AML-193 (cell line): ENCODE data around the gene SLMAP.

Source experiments
- DNase-seq, 2 experiments: peaks; one replicate each; lab custom pipeline; 2025; lab: John Stamatoyannopoulos, UW

SLMAP gene

DNA sequence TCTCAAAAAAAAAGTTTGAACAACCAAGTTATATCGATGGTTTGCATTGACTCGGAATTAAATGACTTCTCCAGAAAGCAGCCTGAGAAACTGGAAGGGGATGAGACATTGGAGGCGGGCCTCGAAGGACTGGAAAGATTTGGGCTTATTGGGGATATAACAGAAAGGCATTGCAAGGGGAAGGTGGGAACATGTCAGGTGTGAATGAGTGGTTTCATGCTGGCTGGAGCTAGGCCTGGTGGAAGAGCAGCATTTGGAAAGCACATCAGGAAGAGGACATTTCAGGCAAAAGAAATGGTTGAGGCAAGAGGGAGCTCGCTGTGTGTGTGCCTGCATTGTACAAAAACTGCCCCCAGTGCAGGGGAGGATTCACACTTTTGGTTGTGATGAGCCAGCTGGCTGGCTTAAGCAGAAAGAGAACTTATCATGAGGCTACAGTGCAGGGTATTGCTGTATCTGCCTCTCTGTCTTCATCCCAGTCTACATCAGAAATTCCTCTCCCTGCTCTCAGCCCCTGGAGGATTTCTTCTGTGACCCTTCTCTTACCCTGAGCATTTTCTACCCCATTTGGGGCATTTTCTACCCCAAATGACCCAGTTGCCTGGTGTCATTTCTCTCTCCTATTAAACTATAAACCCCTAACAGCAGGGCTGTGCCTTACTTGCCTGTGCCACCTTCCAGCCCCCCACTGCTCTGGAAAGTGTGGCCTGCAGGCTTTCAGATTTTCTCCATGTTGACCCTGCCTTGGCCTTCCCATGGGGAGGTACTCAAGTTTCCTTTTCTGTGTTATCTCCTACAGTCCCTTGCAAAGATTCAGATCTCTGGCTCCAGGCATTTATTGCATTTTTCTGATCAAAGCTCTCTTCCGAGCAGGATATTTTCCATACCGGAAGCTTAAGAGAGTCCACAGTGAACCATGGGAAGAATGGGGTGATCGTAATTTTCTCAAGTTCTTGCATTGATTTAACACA is 187.7 kb downstream of the SLMAP start:
- no peak for DNase-seq

GRCh38 chr3:57946970-57947381 is 190.9 kb downstream of the SLMAP start:
- no peak for DNase-seq

- DNase-seq = no peak
Measured at GRCh38 chr3:57948080-57948671, 192.1 kb downstream of the SLMAP start.

DNA sequence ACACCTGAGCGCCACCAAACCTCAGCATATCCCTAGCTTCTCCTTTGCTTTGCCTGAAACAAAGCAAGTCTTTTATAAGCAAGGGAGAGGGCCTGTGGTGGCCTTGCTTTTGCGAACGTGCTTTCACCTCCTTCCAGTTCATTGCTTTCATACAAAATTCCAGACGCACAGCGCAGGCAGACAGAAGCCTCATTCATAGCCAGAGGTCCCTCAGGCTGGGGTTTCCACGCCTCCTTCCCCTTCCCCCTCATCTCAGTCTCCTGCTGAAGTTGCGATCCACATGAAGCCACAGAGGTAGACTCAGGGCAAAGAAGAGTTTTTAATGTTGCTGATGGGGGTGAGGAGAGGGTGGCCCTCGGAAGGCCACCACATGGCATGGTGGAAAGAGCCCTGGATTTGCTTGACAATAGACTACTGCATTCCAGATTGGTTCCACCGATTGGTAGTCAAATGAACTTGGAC is 192.7 kb downstream of the SLMAP start:
- DNase-seq = no peak

- no peak for DNase-seq
Measured at GRCh38 chr3:57949344-57949743, 193.2 kb downstream of the SLMAP start.

DNA sequence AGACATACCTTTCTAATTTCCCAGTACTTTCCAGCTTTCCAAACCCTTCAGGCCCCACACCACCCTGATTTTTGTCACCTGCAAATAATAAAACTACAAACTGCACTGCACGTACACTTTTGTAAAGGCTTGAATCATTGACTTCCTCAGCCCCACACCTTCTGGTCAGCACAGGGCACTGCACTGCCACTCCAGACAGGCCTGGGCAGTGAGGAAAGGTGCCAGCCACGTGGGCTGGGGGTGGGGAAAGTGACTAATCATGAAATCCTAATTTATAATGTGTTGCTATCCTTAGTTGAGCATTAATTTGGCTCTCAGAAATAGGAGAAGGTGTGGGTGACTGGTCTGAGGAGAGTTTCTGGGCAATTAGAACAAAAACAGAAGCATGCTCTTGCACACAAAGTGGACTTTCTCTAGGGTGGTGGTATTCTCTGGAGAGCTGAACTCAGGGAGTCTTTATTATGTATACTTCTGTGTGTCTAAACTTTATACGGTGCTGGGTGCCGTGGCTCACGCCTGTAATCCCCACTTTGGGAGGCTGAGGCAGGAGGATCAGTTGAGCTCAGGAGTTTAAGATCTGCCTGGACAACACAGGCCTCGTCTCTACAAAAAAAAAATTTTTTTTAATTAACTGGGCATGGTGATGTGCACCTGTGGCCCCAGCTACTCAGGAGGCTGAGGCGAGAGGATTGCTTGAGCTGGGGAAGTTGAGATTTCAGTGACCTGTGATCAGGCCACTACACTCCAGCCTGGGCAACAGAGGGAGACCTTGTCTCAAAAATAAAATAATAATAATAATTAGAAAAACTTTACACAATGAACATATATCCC is 193.9 kb downstream of the SLMAP start:
- peak; percentile 9 to 14 for DNase-seq

- DNase-seq = peak; percentile 63 to 66
Measured at GRCh38 chr3:57951066-57951882, 195.2 kb downstream of the SLMAP start.

GRCh38 chr3:57952208-57952631 is 196.1 kb downstream of the SLMAP start:
- no peak for DNase-seq

DNA sequence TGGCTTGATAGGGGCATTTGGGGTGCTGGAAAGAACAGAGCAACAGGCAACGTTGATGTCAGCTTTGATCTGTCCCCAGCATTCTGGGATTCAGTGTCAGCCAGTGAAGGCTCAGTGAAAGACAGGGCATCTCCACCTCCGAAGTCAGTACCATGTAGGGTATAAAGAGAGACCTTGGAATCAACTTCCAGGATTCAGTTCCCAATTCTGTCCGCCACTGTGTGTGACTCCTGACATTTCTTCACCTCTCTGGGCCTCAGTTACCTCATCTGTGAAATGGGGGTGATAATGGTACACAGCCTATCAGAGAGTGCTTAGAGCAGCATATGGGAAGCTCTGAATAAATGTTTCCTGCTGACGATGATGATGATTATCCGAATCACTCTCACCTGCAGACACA is 196.5 kb downstream of the SLMAP start:
- no peak for DNase-seq

DNA sequence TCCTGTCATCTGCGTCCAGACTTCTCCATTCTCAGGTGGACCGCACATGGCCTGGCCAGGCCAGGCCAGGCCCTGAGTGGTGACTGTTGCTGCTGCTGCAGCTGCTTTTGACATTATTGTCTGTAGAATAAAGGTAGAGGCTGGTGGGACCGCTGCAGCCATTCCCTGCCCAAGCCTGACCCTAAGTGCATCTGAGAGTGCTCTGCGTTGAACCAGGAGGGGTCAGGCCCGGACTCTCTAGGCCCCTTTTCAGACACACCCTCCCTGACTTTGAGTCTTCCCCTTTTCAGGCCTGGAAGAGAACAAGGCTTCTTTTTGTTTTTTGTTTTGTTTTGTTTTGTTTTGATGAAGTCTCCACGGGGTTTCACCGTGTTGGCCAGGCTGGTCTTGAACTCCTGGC is 197.5 kb downstream of the SLMAP start:
- DNase-seq = no peak

GRCh38 chr3:57956119-57956832 is 200.2 kb downstream of the SLMAP start:
- peak; percentile 73 to 74 for DNase-seq

DNA sequence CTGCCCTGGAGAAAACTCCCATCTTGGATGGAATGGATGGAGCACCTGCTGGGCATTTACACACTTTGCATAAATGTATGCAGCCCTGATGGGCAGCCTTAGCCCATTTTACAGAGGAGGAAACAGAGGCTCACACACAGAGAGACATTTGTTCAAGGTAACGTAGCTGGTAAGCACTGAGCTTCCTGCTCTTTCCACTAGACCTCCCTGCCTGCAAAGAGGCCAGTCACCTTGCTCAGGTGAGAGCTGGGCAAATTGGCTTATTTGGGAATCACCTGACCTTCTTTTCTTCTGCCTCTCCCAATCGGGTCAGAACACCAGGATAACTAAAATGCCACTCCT is 200.7 kb downstream of the SLMAP start:
- DNase-seq = no peak

DNA sequence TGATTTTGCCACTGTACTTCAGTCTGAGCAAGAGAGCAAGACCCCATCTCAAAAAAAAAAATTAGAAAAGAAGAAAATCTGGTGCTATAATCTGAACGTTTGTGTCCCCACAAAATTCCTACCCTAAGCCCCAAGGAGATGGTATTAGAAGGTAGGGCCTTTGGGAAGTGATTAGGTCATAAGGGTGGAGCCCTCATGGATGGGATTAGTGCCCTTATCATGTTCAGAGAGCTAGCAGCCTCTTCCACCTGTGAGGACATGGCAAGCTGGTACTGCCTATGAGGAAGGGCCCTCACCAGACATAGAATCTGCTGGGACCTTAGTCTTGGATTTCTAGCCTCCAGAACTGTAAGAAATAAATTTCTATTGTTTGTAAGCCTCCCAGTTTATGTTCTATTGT is 201.7 kb downstream of the SLMAP start:
- no peak for DNase-seq

GRCh38 chr3:57958642-57959422 is 202.7 kb downstream of the SLMAP start:
- no peak for DNase-seq

DNA sequence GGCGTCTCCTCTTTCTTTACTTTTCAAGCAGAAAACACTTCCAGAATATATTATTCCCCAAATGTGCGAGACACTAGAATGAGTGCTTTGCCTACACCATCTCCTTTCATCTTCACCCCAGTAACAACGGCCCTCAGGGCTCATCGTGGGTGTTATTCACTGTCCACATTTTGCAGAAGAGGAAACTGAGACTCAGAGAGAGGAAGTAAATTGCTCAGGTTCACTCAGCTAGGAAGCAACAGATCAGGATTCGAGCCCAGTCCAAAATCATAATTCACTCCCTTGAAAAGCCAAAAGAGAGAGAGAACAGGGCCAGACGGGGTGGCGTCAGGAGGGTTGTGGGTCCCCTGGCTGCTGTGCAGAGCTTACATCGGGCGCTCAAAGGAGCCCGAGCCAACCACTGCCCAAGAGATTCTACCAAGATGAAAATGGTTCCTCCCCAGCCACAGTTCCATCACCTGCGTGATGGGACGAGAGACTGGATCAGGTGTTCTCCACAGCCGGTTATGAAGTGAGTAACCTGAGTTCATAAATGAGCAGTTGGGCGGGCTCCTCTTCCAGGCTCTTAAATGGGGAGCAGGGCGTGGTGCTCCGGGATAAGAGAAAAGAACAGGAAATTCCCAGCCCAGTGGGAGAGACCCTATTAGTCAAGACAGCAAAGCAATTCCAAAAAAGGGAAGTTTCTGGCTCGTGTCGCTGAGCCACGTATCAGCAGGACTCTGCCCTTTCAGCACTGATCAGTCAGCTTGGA is 203.5 kb downstream of the SLMAP start:
- no peak for DNase-seq

GRCh38 chr3:57960174-57960505 is 204.0 kb downstream of the SLMAP start:
- no peak for DNase-seq

DNA sequence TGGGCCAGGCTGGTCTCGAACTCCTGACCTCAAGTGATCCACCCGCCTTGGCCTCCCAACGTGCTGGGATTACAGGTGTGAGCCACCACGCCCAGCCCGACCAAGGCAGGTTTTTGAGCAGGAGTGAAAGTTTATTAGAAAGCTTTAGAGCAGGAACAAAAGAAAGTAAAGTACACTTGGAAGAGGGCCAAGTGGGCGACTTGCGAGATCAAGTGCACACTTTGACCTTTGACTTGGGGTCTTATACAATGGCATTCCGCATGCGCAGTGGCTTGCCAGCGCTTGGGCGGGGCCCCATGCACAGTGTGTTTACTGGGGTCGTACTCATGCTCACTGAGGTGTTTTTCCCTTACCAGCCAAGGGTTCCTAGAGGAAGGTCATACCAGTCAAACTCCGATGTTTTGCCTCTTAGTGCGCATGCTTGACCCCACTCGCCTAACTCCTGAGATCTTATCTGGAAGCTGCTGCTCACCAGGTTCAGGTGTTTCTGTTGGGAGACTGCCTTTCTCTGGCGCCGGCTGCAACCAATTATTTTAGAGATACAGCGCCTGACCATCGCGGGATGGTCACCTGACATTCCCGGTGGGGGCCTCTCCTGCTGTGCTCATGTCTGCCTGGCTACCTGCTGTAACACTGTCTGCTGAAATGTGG is 205.2 kb downstream of the SLMAP start:
- DNase-seq = no peak

GRCh38 chr3:57961828-57962447 is 205.8 kb downstream of the SLMAP start:
- DNase-seq = peak; percentile 62 to 81

GRCh38 chr3:57962448-57962834 is 206.3 kb downstream of the SLMAP start:
- DNase-seq = no peak
